Astrocyte of the spinal cord (primary cell): ENCODE measurements around the gene PSRC1.

Experiments
- DNase-seq: peaks from one replicate; pipeline ENCODE4 v3.0.0; 2011; ENCODE audit warnings: low read depth, low spot score
- H3K4me3 ChIP-seq: 2 replicates; pipeline ENCODE4 v1.5.1; 2011; ENCODE audit warnings: low read depth, mild to moderate bottlenecking, low read length, moderate library complexity
- CTCF ChIP-seq: IDR thresholded peaks from 2 replicates; pipeline ENCODE4 v1.5.1; 2012; ENCODE audit warnings: low read depth, mild to moderate bottlenecking, low read length, inconsistent platforms
- in situ Hi-C: cut with HindIII; loops from 2 replicates; pipeline ENCODE4 v1.10.0; 2017; ENCODE audit warnings: low sequenced_read_pairs

The PSRC1 gene

GRCh38 chr1:109272831-109273547, 10.0 kb downstream of the PSRC1 start:
- no peak for TF ChIP-seq CTCF
- in situ Hi-C loops: no loop called here
- no peak for DNase-seq
- H3K4me3 ChIP-seq: no peak overlapping the region

- in situ Hi-C loops: no loop called here
- DNase-seq: no peak
- TF ChIP-seq CTCF: no peak
- H3K4me3 ChIP-seq: no peak overlapping the region
These were observed 10.7 kb downstream of the PSRC1 start for GRCh38 chr1:109272021-109272799.

- in situ Hi-C loops: no loop called here
- no peak for DNase-seq
- no peak overlapping the region for H3K4me3 ChIP-seq
- TF ChIP-seq CTCF: no peak
These were observed 11.5 kb downstream of the PSRC1 start for GRCh38 chr1:109271458-109271857.

- in situ Hi-C loops: no loop called here
- DNase-seq: no peak
- no peak overlapping the region for H3K4me3 ChIP-seq
- TF ChIP-seq CTCF: no peak
These were observed 12.2 kb downstream of the PSRC1 start for GRCh38 chr1:109270623-109271317.

- in situ Hi-C loops: no loop called here
- TF ChIP-seq CTCF: no peak
- H3K4me3 ChIP-seq: no peak overlapping the region
- DNase-seq: no peak
These were observed 12.8 kb downstream of the PSRC1 start for GRCh38 chr1:109269981-109270622.
